Right lobe of liver (tissue), 4 donors: ENCODE results near the gene APLP2.

Experiments
- POLR2A ChIP-seq: fragments of 450-650 bp; IDR thresholded peaks from one replicate; pipeline ENCODE4 v1.6.1; 2017; ENCODE audit warnings: antibody characterized with exemption, mild to moderate bottlenecking
- TF ChIP-seq, protein P1 (sequence below), 4 donors: fragments of 200-600 bp in 3 of 4; fragments of 450-650 bp in 1 of 4; IDR thresholded peaks; one replicate each; pipeline versions ENCODE4 v1.5.1 to v1.8.0; 2016 to 2022; ENCODE audit warnings: antibody characterized with exemption in 4 of 4, mild to moderate bottlenecking in 2 of 4
- donor health status: DM: no; HTN: no; CAD: no.
- donor health status: DM: no; HTN: no; CAD: no.
- donor health status: DM: no; HTN: yes; CAD: no.

GRCh38 chr11:130055617-130056016 is 14.1 kb upstream of the APLP2 start:
- TF ChIP-seq, protein P1, sequence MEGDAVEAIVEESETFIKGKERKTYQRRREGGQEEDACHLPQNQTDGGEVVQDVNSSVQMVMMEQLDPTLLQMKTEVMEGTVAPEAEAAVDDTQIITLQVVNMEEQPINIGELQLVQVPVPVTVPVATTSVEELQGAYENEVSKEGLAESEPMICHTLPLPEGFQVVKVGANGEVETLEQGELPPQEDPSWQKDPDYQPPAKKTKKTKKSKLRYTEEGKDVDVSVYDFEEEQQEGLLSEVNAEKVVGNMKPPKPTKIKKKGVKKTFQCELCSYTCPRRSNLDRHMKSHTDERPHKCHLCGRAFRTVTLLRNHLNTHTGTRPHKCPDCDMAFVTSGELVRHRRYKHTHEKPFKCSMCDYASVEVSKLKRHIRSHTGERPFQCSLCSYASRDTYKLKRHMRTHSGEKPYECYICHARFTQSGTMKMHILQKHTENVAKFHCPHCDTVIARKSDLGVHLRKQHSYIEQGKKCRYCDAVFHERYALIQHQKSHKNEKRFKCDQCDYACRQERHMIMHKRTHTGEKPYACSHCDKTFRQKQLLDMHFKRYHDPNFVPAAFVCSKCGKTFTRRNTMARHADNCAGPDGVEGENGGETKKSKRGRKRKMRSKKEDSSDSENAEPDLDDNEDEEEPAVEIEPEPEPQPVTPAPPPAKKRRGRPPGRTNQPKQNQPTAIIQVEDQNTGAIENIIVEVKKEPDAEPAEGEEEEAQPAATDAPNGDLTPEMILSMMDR (IDR thresholded peaks at IDR 0.05), result no peak
- TF ChIP-seq POLR2A, result no peak
